ENCODE results near the gene RHOC. TPM values are rescaled to one million over a fixed set of nuclear protein-coding genes. Genes with fewer than 3 reads are reported as not detected.

RHOC gene
- total RNA-seq, 1 experiment from 2014 or later, result 68.9 TPM

GRCh38 chr1:112711041-112711440 lies 4.1 kb upstream of the RHOC start (continued):
- TF ChIP-seq MLX (CRISPR knock-in tag; IDR thresholded peaks at IDR 0.05), result no peak

DNA sequence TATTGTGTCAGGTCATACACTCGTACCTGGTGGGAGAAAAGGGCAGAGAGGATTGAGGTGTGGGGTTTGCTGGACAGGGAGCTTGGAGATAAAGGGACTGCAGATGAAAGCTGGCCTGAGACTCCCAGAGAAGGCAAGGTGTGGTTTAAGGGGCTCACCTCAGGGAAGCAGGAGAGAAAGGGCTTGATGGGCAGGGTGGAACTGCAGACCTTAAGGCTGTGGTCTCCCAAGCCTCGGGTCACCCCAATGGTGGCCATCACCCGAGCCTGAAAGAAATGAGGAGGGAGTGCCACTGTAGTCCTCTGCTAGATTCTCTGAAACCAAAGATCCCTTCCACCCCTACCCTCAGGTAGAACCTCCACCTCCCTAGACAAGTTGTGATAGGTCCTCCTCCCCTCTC lies 3.7 kb upstream of the RHOC start:
- Mint-ChIP-seq H3K9me3 (no peaks in the 10 kb centered on the region), H3K36me3 (peaks cover 4% of the 10 kb centered on the region), H3K4me1 (peaks cover 49% of the 10 kb centered on the region), H3K27me3 (ENCODE audit: low read depth) (peaks cover 21% of the 10 kb centered on the region), H3K27ac (no peak overlapping the region), H3K4me3 (no peak overlapping the region)
- ATAC-seq (no peak), DNase-seq (ENCODE audit: low spot score) (no peak)
- TF ChIP-seq NR2C2 (CRISPR knock-in tag; IDR thresholded peaks at IDR 0.05) (no peak), ZNF232 (CRISPR knock-in tag; IDR thresholded peaks at IDR 0.05) (no peak), SP1 (CRISPR knock-in tag; conservative IDR thresholded peaks at IDR 0.05) (no peak), NR1H2 (CRISPR knock-in tag; IDR thresholded peaks at IDR 0.05) (no peak), ZNF138 (CRISPR knock-in tag; conservative IDR thresholded peaks at IDR 0.05) (no peak)
- POLR2A ChIA-PET, result no interaction called here
- CTCF ChIA-PET, result interaction anchor here (0.6 to 1.3 kb wide), 6 partner anchors 9 to 451 kb away, joined by 3 to 6 read pairs (median 3); partner anchors contain the start of gene MOV10

DNA sequence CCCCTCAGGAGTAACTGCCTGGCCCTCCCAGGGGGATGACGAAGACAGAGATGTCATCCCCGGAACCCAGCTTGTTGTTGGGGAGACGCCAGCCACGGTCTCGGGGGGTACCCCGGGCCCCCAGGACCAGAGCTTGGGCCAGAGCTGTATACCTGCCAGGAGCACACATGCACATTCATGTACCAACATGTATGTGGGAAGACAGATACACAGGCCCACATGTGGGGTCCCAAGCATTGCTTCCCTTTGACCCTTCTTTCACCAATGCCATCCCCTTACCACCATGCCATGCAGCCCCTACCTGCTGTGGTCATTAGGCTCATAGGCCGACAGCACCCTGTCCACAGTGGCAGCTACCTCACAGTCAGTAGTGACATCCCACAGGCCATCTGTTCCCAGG lies 3.2 kb upstream of the RHOC start:
- CTCF ChIA-PET, result interaction anchor here (0.8 to 1.3 kb wide), 2 partner anchors 9 to 36 kb away, joined by 3 read pairs; partner anchors contain the start of gene MOV10
- POLR2A ChIA-PET, result no interaction called here
- ATAC-seq (no peak), DNase-seq (ENCODE audit: low spot score) (no peak)
- Mint-ChIP-seq H3K27ac (no peak overlapping the region), H3K36me3 (peaks cover 4% of the 10 kb centered on the region), H3K27me3 (ENCODE audit: low read depth) (peaks cover 19% of the 10 kb centered on the region), H3K4me1 (peaks cover 53% of the 10 kb centered on the region), H3K9me3 (no peaks in the 10 kb centered on the region), H3K4me3 (no peak overlapping the region)
- no peak for TF ChIP-seq GRHL2 (CRISPR knock-in tag; IDR thresholded peaks at IDR 0.05; ENCODE audit: insufficient replicate concordance, severe bottlenecking)
- no peak for TF ChIP-seq SP1 (CRISPR knock-in tag; conservative IDR thresholded peaks at IDR 0.05)
- TF ChIP-seq E2F4 (CRISPR knock-in tag; IDR thresholded peaks at IDR 0.05; ENCODE audit: borderline replicate concordance, low read depth), result no peak
- TF ChIP-seq NR1H2 (CRISPR knock-in tag; IDR thresholded peaks at IDR 0.05), result no peak
- no peak for TF ChIP-seq ZNF532 (CRISPR knock-in tag; IDR thresholded peaks at IDR 0.05; ENCODE audit: borderline replicate concordance)
- TF ChIP-seq, protein P1, sequence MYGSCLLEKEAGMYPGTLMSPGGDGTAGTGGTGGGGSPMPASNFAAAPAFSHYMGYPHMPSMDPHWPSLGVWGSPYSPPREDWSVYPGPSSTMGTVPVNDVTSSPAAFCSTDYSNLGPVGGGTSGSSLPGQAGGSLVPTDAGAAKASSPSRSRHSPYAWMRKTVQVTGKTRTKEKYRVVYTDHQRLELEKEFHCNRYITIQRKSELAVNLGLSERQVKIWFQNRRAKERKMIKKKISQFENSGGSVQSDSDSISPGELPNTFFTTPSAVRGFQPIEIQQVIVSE (CRISPR knock-in tag; IDR thresholded peaks at IDR 0.05; ENCODE audit: borderline replicate concordance), result no peak
- TF ChIP-seq ZNF317 (CRISPR knock-in tag; IDR thresholded peaks at IDR 0.05; ENCODE audit: borderline replicate concordance, low read depth), result no peak
- no peak for TF ChIP-seq SMAD3 (CRISPR knock-in tag; IDR thresholded peaks at IDR 0.05; ENCODE audit: borderline replicate concordance)

- ATAC-seq, result no peak
- H3K27ac Mint-ChIP-seq, result no peak overlapping the region
- no peak overlapping the region; the same call in 1 of the 2 replicates for H3K4me3 Mint-ChIP-seq
- peaks cover 14% of the 10 kb centered on the region for H3K27me3 Mint-ChIP-seq (ENCODE audit: low read depth)
- H3K4me1 Mint-ChIP-seq, result peaks cover 64% of the 10 kb centered on the region
- DNase-seq (ENCODE audit: low spot score), result no peak
- H3K36me3 Mint-ChIP-seq, result peaks cover 4% of the 10 kb centered on the region
- H3K9me3 Mint-ChIP-seq, result no peaks in the 10 kb centered on the region
- ChIA-PET CTCF (interaction anchor here (0.9 to 2.8 kb wide), 7 partner anchors 8 to 318 kb away, joined by 3 to 15 read pairs (median 4); partner anchors contain the start of gene MOV10), POLR2A (interaction anchor here (0.6 kb wide), 1 partner anchor 1759 kb away, joined by 3 read pairs; no protein-coding TSS in a partner anchor)
- TF ChIP-seq HMGXB4 (CRISPR knock-in tag; IDR thresholded peaks at IDR 0.05), result no peak
- TF ChIP-seq ZNF121 (CRISPR knock-in tag; IDR thresholded peaks at IDR 0.05), result no peak
- no peak for TF ChIP-seq ETV6 (CRISPR knock-in tag; IDR thresholded peaks at IDR 0.05)
- TF ChIP-seq CBFB (CRISPR knock-in tag; IDR thresholded peaks at IDR 0.05; ENCODE audit: low read depth), result no peak
- no peak for TF ChIP-seq FOXP1 (CRISPR knock-in tag; IDR thresholded peaks at IDR 0.05; ENCODE audit: borderline replicate concordance)
- TF ChIP-seq, protein P2, sequence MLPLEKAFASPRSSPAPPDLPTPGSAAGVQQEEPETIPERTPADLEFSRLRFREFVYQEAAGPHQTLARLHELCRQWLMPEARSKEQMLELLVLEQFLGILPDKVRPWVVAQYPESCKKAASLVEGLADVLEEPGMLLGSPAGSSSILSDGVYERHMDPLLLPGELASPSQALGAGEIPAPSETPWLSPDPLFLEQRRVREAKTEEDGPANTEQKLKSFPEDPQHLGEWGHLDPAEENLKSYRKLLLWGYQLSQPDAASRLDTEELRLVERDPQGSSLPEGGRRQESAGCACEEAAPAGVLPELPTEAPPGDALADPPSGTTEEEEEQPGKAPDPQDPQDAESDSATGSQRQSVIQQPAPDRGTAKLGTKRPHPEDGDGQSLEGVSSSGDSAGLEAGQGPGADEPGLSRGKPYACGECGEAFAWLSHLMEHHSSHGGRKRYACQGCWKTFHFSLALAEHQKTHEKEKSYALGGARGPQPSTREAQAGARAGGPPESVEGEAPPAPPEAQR (CRISPR knock-in tag; IDR thresholded peaks at IDR 0.05), result no peak
These were observed 1.6 kb upstream of the RHOC start for GRCh38 chr1:112708489-112708888.
